MM.1S (cell line): ENCODE results near the gene DPP6.

Source experiments
- EZH2 ChIP-seq: fragments of 300-600 bp; sonication (generic); optimal IDR thresholded peaks from 2 replicates; pipeline ENCODE3; 2017; ENCODE audit warnings: low read depth, mild to moderate bottlenecking, antibody characterized with exemption, low read length, mixed read lengths
- EZH2phosphoT487 ChIP-seq: fragments of 300-600 bp; sonication (generic); IDR thresholded peaks from 2 replicates; pipeline ENCODE4 v1.6.1; 2018; ENCODE audit warnings: antibody characterized with exemption, low read length
- TF ChIP-seq, protein P1 (sequence below): fragments of 300-600 bp; sonication (generic); IDR thresholded peaks from 2 replicates; pipeline ENCODE4 v1.5.1; 2016; ENCODE audit warnings: antibody characterized with exemption, low read length, mixed read lengths

DNA sequence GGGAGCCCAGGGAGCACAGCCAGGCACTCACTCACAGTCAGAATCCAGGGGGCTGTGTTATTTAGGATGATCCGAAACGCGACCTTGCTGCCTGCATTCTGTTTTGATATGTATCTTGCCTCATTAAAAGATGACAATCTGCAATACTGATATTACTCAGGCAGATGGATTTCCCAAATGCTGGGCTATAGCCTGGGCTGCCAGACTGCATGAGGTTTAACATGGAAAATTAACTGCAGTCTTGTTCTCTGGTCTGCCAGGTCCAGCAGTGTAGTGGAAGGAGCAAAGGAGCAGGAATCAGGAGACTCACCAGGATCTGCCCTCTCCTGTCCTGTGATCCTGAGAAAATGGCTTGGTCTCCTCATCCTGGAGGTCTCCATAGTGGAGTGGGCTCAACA is 692.7 kb downstream of the DPP6 start:
- TF ChIP-seq, protein P1, sequence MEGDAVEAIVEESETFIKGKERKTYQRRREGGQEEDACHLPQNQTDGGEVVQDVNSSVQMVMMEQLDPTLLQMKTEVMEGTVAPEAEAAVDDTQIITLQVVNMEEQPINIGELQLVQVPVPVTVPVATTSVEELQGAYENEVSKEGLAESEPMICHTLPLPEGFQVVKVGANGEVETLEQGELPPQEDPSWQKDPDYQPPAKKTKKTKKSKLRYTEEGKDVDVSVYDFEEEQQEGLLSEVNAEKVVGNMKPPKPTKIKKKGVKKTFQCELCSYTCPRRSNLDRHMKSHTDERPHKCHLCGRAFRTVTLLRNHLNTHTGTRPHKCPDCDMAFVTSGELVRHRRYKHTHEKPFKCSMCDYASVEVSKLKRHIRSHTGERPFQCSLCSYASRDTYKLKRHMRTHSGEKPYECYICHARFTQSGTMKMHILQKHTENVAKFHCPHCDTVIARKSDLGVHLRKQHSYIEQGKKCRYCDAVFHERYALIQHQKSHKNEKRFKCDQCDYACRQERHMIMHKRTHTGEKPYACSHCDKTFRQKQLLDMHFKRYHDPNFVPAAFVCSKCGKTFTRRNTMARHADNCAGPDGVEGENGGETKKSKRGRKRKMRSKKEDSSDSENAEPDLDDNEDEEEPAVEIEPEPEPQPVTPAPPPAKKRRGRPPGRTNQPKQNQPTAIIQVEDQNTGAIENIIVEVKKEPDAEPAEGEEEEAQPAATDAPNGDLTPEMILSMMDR = no peak
- TF ChIP-seq EZH2 = no peak
- no peak for TF ChIP-seq EZH2phosphoT487
